Right cardiac atrium (tissue), 5 donors: ENCODE data around the gene ZC3H12A. TPM values are rescaled to one million over a fixed set of nuclear protein-coding genes. Genes with fewer than 3 reads are reported as not detected.
"Not testable (repeated sequence)": the region's sequence is repeated elsewhere in the genome, so short reads cannot be mapped to it uniquely, and the experiment has no call there.

Experiments
- ATAC-seq, 2 donors: fragments of 200-7000 bp; cut with Tn5 transposase; one replicate each; pipeline versions ENCODE4 v1.8.0 to v1.9.1; 2020; ENCODE audit warnings: moderate library complexity in 2 of 2, mild to moderate bottlenecking in 1 of 2
- DNase-seq, 3 donors: peaks; one replicate each; pipeline ENCODE4 v3.0.0-alpha.2; 2020
- H3K27ac ChIP-seq: one replicate; pipeline ENCODE4 v1.5.1; 2013; ENCODE audit warnings: mild to moderate bottlenecking, low read length, control low read depth, moderate library complexity
- H3K27me3 ChIP-seq: one replicate; pipeline ENCODE4 v1.6.1; 2013; ENCODE audit not compliant: control insufficient read depth, insufficient read depth
- H3K4me1 ChIP-seq: one replicate; pipeline ENCODE4 v1.6.1; 2013; ENCODE audit warnings: low read length; ENCODE audit not compliant: control insufficient read depth, insufficient read depth
- H3K4me3 ChIP-seq: one replicate; pipeline ENCODE4 v1.5.1; 2013; ENCODE audit warnings: low read length, control low read depth
- H3K9me3 ChIP-seq: one replicate; pipeline ENCODE4 v1.6.1; 2013; ENCODE audit warnings: low read length; ENCODE audit not compliant: control insufficient read depth
- WGBS: extraction: QIAGEN DNeasy Blood & Tissue Kit; methylation state at CpG from one replicate; pipeline ENCODE4 v1.1.7; 2013; 5-methylcytosine and 5-hydroxymethylcytosine counted together
- intact Hi-C, 4 donors: fragments of 100-400 bp; cut with DNase I; formaldehyde crosslinking; loops; one replicate each; pipeline versions ENCODE4 v1.11.0 to v1.14.0; 2022 to 2023
- polyA plus RNA-seq: library from polyadenylated mRNA; stranded (reverse); fragments of 200-250 nt; gene quantifications from one replicate; pipeline ENCODE4 v1.2.3, GENCODE V29; 2013
- total RNA-seq, 4 donors: library from RNA; stranded (reverse); fragmentation: NEBNext Ultra II Directional; extraction: Animal tissue kit (Norgen Biotek cat#: 25700); gene quantifications; one replicate each; pipeline ENCODE4 v1.2.1, GENCODE V29; 2021
- donor health status: healthy with polysubstance abuse.
- donor health status: DM: no; HTN: yes; CAD: no.
- donor health status: DM: no; HTN: no; CAD: no.
- donor health status: DM: no; HTN: yes; CAD: no; lungs with severe emphysema.
- donor health status: DM: yes; HTN: yes; CAD: no.

Gene ZC3H12A
- total and polyA plus RNA-seq, 5 donors: 6.0 to 15.1 (median 7.2) TPM

DNA sequence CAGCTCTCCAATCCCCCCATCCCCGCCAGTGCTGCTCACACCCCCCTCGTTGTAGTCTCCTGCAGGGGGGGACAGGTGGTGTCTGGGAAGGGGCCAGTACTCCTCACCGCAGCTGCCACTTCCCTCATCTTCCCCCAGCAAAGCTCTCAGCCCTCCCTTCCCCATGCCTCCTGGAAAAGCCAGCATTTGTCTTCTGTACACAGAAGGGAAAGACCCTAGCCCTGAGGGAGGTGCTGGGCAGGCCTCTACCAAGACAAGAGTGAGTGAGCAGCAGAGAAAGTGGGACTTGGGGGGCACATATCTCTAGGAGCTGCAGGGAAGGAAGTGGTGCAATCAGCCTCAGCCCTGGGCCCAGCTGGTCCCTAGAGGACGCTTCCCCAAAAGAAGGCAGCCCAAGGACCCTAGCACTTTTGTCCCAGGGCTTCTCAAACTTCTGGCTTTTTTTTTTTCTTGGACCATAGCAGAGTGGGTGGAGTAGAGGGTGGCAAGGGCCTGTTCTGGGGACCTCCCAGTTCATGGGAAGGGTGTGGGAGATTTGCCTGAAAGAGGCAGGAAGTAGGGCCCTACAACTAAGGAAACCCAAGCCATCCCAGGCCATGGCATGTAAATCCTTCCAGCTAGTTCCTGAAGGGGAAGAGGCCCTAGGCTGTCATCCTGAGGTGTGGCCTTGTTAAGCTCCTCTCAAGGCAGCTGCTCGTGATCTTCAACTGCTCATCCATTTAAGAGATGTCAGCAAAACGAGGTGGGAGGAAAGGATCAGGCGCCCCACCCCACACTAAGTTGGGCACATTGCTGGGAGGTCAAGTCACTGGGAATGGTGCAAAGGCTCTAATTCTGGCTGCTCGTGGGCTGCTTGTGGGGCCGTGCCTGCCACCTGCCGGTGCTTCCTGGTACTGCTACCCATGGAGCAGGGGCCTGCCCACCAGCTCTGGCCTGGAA is 12.6 kb downstream of the ZC3H12A start:
- WGBS: 23% methylated on average over 10 of the region's 10 CpGs
- intact Hi-C loops: loop anchor here in 3 of 4 donors (1.0 to 5.0 kb wide), 2 partner anchors 32 to 35 kb away; no protein-coding TSS in a partner anchor

DNA sequence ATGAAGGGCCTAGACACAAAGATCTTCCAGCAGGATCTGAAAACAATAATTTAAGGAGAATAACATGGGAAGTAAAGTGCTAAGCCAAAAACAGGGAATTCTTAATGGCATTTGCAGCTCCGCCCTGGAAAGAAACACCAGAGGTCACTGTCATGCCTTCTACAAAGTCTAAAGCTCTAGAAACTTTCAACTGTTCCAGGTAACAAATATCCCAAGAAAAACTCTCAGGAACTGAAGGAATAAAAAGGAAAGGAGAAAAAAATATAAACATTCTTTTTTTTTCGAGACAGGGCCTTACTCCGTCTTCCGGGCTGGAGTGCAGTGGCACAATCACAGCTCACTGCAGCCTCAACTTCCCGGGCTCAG is 13.2 kb downstream of the ZC3H12A start:
- no peak overlapping the region for H3K27ac ChIP-seq
- DNase-seq: no peak
- 86% methylated on average over 5 of the region's 5 CpGs for WGBS
- no peaks in the 10 kb centered on the region for H3K27me3 ChIP-seq
- ATAC-seq: no peak
- H3K4me1 ChIP-seq: peaks cover 10% of the 10 kb centered on the region
- no peaks in the 10 kb centered on the region for H3K9me3 ChIP-seq
- intact Hi-C loops: loop anchor here in 3 of 4 donors (1.0 to 5.0 kb wide), 2 partner anchors 32 to 35 kb away; no protein-coding TSS in a partner anchor
- no peak overlapping the region for H3K4me3 ChIP-seq

More for the DNA sequence above, 12.6 kb downstream of the ZC3H12A start:
- peak; percentile 63 to 85 for ATAC-seq
- Histone ChIP-seq H3K9me3 (no peaks in the 10 kb centered on the region), H3K27me3 (no peaks in the 10 kb centered on the region), H3K4me3 (no peak overlapping the region), H3K4me1 (peaks cover 10% of the 10 kb centered on the region), H3K27ac (peak overlapping the region; percentile 73)
- peak; percentile 85 to 95 (median 93) for DNase-seq

DNA sequence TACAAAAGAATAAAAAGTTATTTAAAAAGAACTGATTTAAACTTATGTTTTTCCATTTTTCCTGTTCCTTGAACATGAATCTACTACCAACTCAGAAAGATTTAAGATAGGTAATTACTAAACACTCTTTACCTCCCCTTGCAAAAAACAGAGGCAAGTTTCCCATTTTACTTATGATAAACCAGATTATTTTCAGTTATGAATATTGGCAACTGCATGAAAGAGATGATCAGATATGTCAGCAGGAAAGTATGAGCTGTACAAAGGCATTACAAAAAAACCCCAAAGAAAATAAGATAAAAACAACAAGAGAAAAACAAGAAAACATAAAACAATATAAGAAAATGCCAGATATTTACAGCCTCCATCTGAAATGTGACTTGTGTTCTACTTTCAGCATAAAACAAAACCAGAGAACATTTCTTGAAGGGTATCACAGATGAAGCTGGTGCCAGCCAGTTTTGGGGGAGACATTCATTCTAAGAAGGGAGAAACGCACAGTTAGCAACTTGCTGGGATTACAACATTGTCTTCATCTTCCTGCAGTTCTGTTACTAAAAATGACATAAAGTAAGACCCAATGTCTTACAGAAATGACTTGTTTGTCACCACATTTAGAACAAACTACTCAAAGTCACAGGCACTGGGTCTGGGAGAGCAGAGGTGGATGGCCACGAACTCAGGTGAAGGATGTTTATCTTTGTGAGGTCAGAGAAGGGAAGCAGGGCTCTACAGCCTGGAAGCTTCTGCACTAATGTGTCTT is 19.1 kb downstream of the ZC3H12A start:
- H3K4me1 ChIP-seq: no peaks in the 10 kb centered on the region
- no peak for DNase-seq
- no peak overlapping the region for H3K4me3 ChIP-seq
- no peak for ATAC-seq
- intact Hi-C loops: no loop called here
- no peaks in the 10 kb centered on the region for H3K9me3 ChIP-seq
- H3K27me3 ChIP-seq: no peaks in the 10 kb centered on the region
- H3K27ac ChIP-seq: no peak overlapping the region
- WGBS: 84% methylated on average over 2 of the region's 2 CpGs

DNA sequence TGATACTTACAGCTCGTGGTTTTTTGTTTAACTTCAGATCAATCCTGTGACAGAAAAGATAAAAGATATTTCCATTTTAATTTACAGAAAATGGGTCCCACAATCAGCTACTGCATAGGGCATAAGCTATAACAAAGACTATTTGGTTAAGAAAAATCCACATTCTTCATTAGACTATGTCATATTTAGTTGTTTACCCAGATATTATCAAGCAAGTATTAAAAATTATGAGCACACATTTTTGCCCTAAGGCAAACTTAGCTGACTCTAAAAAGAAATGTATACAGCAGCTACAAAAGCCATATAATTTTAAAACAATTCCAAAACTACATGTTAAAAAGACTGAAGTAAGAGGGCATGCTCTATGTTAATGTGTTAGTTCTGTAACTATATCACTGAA is 21.5 kb downstream of the ZC3H12A start:
- DNase-seq: no peak
- ATAC-seq: no peak
- Histone ChIP-seq H3K4me3 (no peak overlapping the region), H3K4me1 (peaks cover 1% of the 10 kb centered on the region), H3K9me3 (no peaks in the 10 kb centered on the region), H3K27ac (no peak overlapping the region), H3K27me3 (no peaks in the 10 kb centered on the region)
- intact Hi-C loops: no loop called here
- 84% methylated on average over 1 of the region's 1 CpG for WGBS

DNA sequence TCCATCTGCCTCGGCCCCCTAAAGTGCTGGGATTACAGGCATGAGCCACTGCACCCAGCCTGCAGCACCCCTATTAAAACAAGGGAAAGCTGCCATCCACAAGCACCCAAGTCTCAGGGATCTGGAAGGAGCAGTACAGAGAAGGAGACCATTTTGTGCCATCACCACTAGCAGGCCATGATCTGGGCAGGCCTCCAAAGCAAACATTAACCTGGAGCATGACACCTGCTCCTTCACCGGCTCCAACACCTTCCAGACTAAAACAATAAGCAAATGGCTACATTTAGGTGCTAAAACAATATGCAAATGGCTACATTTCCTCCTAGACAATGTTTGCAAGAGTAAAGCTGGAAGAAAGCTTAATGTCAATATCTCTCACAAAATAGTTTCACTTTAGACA is 23.5 kb downstream of the ZC3H12A start:
- Histone ChIP-seq H3K4me3 (no peak overlapping the region), H3K27me3 (no peaks in the 10 kb centered on the region), H3K4me1 (peaks cover 1% of the 10 kb centered on the region), H3K27ac (no peak overlapping the region), H3K9me3 (no peaks in the 10 kb centered on the region)
- ATAC-seq (no peak), DNase-seq (no peak)
- intact Hi-C loops: no loop called here
- WGBS: 93% methylated on average over 2 of the region's 2 CpGs

DNA sequence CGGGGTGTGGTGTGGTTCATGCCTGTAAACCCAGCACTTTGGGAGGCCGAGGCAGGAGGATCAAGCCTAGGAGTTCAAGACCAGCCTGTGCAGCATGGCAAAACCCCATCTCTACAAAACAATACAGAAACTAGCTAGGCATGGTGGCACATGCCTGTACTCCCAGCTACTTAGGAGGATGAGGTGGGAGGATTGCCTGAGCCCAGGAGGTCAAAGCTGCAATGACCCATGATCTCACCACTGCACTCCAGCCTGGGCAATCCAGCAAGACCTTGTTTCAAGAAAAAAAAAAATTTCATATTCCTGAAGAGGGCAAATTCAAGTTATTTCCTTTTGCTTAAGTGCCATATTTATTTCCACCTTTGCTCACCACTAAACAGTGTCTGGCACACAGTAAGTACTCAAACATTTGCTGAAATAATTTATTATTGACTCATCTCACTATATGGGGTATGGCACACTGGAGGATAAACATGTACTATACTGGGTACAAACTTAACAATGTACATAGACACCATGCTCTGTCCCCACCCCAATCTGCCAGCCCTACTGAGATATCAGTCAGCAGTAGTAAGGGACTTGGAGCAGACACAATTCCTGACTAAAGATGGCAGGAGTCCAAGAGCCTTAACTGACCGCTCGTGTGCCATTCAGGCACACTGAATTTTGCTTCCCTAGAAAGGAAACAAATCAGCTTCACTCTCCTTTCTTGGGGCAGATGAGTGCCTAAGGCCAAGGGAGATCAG is 24.7 kb downstream of the ZC3H12A start:
- Histone ChIP-seq H3K4me1 (peaks cover 1% of the 10 kb centered on the region), H3K4me3 (no peak overlapping the region), H3K9me3 (no peaks in the 10 kb centered on the region), H3K27me3 (no peaks in the 10 kb centered on the region), H3K27ac (no peak overlapping the region)
- ATAC-seq (peak; percentile 90 to 91), DNase-seq (peak in 1 of 3 donors; percentile 57)
- WGBS: 58% methylated on average over 4 of the region's 4 CpGs
- intact Hi-C loops: no loop called here

DNA sequence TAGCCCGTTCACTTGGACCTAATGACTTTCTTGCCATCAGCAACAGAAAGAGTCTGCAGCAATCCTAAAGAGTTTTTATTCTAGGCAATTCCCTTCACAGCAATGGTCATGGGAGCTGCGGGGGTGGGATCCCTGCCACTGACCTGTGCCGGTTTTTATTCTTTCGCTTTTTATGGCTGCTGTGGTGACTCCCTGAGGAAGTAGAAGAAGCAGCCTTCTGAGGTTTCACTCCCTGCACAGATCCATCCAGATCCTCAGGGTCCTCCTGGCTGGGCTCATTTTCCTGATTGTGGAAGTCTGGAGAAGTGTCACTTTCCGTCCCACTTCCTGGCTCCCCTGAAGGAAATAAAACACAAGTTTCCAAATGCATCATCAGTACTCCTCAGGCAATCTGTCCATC is 27.3 kb downstream of the ZC3H12A start:
- Histone ChIP-seq H3K27me3 (no peaks in the 10 kb centered on the region), H3K4me3 (no peak overlapping the region), H3K4me1 (peaks cover 1% of the 10 kb centered on the region), H3K27ac (no peak overlapping the region), H3K9me3 (no peaks in the 10 kb centered on the region)
- intact Hi-C loops: no loop called here
- ATAC-seq (no peak), DNase-seq (no peak)
- WGBS: 76% methylated on average over 5 of the region's 5 CpGs

DNA sequence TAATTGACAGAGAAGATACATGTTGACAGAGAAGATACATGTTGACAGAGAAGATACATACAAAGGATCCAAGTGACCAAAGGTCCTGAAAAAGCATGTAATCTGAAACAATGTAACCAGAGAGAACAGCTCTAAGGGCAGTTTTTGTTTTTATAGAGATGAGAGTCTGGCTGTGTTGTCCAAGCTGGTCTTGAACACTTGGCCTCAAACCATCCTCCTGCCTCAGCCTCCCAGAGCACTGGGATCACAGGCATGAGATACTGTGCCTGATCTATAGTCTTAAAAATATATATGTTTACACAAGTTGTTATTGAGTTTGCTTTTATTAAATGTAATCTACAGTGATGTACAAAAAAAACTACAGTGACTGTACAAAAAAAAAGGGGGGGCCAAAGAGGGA is 27.7 kb downstream of the ZC3H12A start:
- intact Hi-C loops: no loop called here
- no peak for ATAC-seq
- H3K27ac ChIP-seq: no peak overlapping the region

DNA sequence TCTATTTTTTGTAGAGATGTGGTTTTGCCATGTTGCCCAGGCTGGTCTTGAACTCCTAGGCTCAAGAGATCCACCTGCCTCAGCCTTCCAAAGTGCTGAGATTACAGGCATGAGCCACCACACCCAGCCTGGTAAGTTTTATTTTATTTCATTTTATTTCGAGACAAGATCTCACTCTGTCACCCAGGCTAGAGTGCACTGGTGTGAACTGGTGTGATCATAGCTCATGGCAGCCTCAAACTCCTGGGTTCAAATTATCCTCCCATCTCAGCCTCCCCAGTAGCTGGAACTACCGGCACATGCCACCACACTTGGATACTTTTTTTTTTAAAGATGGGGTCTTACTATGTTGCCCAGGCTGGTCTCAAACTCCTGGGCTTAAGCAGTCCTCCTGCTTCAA is 28.4 kb downstream of the ZC3H12A start:
- DNase-seq, intact Hi-C loops, H3K4me1 ChIP-seq, H3K27ac ChIP-seq, H3K4me3 ChIP-seq, ATAC-seq, H3K9me3 ChIP-seq, H3K27me3 ChIP-seq: not testable (repeated sequence)
- WGBS: 93% methylated on average over 2 of the region's 2 CpGs

More for the DNA sequence above, 27.7 kb downstream of the ZC3H12A start:
- Histone ChIP-seq H3K4me1 (peaks cover 1% of the 10 kb centered on the region), H3K4me3 (no peak overlapping the region), H3K9me3 (no peaks in the 10 kb centered on the region), H3K27me3 (no peaks in the 10 kb centered on the region)
- DNase-seq: peak in 1 of 3 donors; percentile 4

DNA sequence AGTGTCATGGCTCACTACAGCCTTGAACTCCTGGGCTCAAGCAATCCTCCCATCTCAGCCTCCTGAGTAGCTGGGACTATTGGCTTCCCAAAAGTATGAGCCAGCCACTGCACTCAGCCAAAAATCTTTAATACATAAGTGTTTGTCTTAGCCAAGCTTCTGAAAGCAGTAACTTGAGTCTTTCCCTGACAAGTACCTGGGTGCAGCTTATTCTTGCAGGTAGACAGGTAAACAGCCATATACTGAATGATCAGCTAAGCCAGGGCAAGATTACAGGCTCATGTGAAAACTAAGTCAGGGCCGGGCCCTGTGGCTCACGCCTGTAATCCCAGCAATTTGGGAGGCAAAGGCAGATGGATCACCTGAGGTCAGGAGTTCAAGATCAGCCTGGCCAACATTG is 32.4 kb downstream of the ZC3H12A start:
- intact Hi-C loops: no loop called here
- Histone ChIP-seq H3K4me3 (no peak overlapping the region), H3K4me1 (no peaks in the 10 kb centered on the region), H3K27me3 (no peaks in the 10 kb centered on the region), H3K9me3 (no peaks in the 10 kb centered on the region), H3K27ac (no peak overlapping the region)
- 96% methylated on average over 2 of the region's 2 CpGs for WGBS
- DNase-seq (peak in 1 of 3 donors; percentile 4), ATAC-seq (no peak)
